ENCODE results near the gene CDK2.
"Not testable (repeated sequence)": the region's sequence is repeated elsewhere in the genome, so short reads cannot be mapped to it uniquely, and the experiment has no call there.

The CDK2 gene

DNA sequence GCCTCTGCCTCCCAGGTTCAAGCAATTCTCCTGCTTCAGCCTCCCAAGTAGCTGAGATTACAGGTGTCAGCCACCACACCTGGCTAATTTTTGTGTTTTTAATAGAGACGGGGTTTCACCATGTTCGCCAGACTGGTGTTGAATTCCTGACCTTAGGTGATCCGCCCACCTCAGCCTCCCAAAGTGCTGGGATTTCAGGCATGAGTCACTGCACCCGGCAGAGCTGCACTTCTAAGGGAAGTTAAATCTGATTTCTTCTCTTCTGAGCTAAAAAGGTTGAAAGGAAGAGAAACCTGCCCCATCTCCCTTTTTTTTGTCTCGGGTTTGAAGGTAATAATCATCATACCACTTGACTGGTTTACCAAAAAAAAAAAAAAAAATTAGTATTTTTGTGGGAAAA lies 15.3 kb downstream of the CDK2 start:
- DNase-seq (ENCODE audit: low read depth): not testable (repeated sequence)

DNA sequence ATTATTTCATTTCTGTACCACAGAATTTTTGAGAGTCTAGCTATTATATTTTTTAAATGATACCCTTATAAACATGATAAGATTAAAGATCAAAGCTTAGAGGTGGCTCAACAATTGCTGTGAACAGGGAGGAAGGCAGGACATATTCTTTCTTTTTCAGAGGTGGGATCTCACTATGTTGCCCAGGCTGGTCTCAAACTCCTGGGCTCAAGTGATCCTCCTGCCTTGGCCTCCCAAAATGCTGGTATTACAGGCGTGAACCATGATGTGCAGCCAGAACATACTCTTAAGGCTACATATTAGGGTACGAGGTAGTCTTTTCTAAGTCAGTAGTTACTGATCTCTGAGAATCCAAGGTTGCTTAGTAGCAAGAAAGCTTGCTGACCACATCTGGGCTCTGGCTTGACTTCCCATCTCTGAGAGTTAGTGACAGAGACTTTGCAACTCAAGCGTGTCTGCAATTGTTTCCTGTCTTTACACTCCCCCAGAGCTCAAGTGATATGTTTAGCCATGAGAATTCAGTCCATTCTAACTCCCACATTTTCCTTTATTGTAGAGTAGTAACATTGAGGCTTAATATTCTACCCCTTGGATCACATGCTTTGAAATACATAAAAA lies 15.8 kb downstream of the CDK2 start:
- DNase-seq (ENCODE audit: low read depth): no peak

DNA sequence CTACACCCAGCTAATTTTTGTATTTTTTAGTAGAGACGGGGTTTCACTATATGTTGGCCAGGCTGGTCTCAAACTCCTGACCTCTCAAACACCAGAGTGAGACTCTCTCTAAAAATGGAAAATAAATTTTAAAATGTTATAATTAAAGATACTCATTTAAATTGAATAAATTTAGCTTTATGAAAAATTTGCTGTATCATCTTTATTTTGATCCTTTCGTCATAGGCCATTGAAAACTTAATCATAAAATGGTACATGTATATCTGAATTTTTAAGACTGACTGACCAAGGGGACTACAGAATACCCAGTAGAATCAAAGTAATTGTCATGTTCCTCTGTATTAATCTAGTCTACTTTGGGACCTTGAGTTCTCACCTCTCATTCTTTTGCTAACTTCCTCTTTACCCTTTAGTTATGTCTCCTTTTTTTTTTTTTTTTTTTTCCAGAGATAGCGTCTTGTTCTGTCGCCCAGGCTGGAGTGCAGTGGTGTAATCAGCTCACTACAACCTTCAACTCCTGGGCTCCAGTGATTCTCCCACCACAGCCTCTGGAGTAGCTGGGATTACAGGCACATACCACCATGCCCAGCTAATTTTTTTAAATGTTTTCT lies 16.7 kb downstream of the CDK2 start:
- no peak for DNase-seq (ENCODE audit: low read depth)

DNA sequence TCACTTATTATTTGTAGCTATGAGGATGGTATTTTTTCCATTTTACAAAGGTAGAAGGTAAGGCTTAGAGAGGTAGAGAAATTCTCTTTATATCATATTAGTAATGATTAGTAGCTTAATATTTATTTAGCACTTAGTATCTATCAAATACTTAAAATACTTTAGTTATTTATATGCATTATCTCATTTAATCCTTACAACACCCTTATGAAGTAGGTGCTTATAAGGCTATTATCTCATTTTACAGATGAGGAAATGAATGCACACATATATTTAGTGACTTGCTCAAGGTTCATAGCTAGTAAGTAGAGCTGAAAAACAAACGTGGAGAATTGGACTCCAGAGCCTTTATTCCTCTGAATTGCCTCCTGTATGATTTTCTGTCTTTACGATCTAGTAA lies 18.2 kb downstream of the CDK2 start:
- DNase-seq (ENCODE audit: low read depth): no peak

DNA sequence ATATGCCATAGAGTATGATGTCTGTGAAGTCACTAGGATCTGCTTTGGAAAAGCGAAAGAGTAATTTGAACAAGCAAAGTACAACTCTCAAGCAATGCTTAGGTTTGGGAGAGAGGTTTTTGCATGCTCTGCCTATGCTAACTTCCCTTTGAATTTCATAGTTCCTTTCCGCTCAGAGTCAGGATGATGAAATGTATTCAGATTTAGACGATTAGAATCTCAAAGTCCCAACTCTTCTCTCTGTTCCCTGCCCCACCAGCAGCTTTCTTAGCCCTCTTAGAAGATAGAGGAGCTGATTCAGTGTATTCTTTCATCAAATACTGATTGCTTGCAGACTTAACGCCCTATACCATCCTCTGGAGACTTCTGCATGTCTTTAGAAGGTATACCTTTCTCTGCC lies 18.7 kb downstream of the CDK2 start:
- no peak for DNase-seq (ENCODE audit: low read depth)

DNA sequence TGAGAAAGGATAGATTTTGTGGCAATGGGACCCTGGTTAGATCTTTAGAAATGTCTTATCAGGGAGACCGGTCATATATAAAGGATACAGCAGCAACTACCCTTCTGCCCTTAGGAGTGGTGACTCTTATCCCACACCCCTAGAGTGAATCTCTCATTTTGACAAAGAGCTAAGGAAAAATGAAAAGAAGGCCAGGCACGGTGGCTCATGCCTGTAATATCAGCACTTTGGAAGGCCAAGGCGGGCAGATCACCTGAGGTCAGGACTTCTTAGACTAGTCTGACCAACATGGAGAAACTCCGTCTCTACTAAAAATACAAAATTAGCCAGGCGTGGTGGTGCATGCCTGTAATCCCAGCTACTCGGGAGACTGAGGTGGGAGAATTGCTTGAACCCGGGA lies 19.3 kb downstream of the CDK2 start:
- not testable (repeated sequence) for DNase-seq (ENCODE audit: low read depth)

DNA sequence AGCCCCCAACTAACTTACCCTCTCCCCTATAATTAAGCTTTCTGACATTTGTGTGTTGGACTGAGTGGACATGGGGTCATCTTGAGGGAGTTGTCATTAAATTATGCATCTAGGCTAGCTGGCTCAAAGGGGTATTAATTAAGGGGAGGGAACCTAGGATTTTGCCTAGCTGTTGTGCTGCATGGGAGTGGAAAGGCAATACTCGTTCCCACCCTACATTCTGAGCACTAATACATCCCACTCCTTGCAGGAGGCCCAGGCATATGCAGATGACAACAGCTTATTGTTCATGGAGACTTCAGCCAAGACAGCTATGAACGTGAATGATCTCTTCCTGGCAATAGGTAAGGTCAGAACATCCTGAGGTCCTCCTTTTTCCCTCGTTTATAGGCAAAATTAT lies 24.5 kb downstream of the CDK2 start:
- DNase-seq (ENCODE audit: low read depth): no peak

DNA sequence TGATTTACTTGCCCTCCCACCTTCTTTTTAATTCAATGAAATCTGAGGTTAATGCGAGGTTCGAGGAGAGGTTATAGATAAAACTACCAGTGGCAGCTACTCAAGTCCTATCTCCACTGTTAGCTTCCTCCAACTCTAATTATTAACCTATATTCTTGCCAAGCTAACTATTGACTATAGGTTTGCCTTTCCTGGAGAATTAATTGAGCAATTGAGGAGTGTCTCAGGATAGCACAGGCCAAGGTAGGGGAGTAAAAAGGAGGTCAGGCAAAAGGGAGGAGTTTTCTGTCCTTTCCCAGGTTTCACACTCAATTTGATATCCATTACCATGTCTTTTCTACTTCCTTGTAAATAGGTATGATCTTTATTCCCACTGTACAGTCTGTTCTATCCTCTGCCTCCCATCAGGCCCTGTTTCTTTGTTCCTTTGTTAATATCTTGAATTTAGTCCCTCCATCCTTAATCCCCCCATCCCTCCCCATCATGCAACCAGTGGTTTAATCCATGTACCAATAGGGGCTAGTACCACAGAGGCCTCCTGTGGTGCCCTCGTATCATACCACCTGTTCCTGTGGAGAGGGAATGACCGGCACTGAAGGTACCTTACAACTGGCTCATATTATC lies 26.7 kb downstream of the CDK2 start:
- DNase-seq (ENCODE audit: low read depth): no peak

DNA sequence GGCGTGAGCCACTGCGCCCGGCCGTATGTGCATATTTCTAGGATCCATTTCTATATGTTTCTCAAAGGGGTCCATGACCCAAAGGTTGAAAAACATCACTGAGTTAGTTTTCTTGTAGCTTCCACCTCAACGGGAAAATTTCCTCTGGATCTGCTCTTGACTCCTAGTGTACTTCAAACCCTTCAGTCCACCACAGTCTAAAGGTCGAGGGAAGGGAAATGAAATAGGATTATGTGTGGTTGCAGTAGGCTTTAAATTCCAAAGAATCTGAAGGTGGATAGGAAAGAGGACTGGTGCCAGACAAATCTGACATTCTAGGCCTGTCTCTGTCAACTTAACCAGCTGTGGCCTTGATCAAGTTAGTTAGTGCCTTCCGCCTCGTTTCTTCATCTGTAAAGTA lies 28.7 kb downstream of the CDK2 start:
- no peak for DNase-seq (ENCODE audit: low read depth)

DNA sequence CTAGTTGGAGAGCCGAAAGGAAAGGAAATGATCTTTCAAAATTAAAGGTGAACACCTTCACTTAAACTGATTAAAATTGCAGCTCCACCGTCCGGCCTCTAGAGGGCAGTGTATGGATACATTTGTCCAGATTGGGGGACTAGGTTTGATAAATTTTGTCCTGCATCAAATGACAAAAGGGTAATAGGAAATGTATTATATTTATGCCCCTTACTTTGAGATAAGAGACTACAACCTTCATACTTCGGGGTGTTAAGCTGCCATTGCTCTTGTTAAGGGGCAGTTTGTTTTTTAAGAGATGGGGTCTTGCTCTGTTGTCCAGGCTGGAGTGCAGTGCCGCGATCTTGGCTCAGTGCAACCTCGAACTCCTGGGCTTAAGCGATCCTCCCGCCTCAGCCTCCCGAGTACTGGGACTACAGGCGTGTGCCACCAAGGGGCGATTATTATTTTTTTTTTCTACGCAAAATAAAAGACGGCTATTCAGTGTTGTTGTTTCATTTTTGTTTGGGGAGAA lies 29.6 kb downstream of the CDK2 start:
- peak; percentile 59 for DNase-seq (ENCODE audit: low read depth)

DNA sequence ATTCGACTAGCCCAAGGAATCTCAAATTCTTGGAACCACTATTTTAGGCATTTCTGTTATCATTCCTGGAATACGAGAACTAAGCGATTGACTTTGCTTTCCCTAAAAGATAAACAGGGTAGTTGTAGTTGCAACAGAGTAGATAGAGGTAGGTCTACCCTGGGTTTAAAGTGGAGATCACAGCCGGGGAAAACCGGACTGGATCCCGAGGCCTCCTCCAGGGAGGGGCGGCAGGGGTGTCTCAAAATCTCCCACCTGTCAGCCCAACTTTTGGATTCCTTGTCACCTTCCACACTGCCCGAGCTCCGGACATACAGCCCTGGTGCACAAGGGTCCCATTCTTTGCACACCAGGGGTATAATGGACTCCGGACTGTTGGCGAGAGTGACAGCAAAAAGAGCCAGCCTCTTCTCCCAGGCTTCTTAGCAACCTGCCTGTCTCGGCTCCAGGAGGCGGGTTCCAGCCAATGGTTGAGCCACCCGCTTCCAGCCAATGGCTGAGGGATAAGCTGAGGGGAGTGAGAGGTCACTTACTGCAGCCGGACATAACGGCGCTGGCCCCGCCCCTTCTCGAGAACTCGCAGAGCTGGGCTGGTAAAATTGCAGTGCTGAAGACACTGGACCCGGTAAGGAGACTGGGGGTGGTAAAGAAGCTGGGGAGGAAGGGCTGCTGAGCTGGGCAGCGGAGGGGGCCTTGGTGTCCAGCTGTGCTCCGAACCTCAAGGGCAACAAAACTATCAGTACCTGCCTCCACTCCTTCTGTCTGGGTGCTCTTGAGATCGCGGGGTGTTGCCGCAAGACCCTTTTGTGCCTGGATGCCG lies 30.3 kb downstream of the CDK2 start, which contains the start of gene SUOX:
TSS of gene SUOX (plus strand) at position 562 of the 820 bp plus-strand sequence. CDS start 4,946 bp downstream, outside the sequence.
- no peak for DNase-seq (ENCODE audit: low read depth)

DNA sequence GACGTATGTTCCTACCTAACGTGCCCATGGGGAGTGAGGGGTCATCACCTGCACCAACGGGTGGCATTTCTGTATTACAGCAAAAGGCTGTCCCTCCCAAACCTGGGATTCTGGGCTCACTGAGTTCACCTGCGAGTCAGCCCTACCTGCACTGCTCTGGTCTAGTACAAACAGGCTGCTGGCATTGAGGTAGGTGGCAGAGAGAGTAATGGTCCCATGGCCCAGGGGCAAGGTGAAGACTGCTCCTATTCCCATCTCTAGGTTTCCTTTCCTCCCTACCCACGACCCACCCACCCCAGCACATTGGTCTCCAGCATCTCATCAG lies 30.9 kb downstream of the CDK2 start:
- DNase-seq (ENCODE audit: low read depth): no peak

DNA sequence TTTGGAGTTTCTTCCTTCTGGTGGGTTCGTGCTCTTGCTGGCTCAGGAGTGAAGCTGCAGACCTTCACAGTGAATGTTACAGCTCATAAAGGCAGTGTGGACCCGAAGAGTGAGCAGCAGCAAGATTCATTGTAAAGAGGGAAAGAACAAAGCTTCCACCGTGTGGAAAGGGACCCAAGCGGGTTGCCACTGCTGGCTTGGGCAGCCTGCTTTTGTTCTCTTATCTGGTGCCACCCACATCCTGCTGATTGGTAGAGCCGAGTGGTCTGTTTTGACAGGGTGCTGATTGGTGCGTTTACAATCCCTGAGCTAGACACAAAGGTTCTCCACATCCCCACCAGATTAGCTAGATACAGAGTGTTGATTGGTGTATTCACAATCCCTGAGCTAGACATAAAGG lies 32.9 kb downstream of the CDK2 start:
- DNase-seq (ENCODE audit: low read depth): not testable (repeated sequence)

DNA sequence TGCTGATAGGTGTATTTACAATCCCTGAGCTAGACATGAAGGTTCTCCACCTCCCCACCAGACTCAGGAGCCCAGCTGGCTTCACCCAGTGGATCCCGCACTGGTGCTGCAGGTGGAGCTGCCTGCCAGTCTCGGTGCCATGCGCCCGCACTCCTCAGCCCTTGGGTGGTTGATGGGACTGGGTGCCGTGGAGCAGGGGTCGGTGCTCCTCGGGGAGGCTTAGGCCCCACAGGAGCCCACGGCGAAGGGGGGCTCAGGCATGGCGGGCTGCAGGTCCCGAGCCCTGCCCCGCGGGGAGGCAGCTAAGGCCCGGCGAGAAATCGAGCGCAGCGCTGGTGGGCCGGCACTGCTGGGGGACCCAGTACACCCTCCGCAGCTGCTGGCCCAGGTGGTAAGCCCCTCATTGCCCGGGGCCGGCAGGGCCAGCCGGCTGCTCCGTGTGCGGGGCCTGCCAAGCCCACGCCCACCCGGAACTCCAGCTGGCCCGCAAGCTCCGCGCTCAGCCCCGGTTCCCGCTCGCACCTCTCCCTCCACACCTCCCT lies 33.4 kb downstream of the CDK2 start:
- DNase-seq (ENCODE audit: low read depth): not testable (repeated sequence)

DNA sequence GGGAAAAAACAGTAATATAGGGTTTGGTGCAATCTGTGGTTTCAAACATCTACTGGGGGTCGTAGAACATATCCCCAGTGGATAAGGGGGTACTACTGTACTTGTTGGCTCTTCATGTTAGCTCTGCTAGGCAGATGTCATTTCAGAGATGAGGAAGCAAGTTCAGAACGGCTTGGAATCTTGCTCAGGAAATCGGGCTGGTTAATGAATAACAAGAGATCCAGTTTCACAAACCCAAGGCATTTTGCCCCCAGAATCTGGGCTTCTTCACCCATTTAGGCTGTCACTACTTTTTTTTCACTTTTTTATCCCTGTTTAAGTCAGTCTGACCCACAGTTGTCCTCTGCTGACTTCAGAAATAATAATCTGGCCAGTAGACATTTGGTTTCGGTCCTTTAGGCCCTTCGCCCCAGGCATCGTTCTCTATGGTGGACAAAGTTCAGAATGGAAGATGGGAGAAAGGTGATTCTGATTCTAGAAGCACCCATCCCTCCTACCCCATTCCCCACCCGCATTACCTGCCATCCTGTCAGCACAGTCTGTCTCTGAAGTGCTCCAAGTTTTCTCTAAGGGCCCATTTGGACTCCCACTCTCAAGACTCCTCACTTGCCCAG lies 35.0 kb downstream of the CDK2 start:
- DNase-seq (ENCODE audit: low read depth): no peak

DNA sequence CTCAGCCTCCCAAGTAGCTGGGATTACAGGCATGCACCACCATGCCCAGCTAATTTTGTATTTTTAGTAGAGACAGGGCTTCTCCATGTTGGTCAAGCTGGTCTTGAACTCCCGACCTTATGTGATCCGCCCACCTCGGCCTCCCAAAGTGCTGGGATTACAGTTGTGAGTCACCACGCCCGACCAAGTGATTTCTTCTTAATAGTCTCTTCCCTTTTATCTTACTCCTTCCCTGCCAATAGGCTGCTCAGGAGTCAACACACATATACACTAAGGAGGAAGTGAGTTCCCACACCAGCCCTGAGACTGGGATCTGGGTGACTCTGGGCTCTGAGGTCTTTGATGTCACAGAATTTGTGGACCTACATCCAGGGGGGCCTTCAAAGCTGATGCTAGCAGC lies 36.7 kb downstream of the CDK2 start:
- not testable (repeated sequence) for DNase-seq (ENCODE audit: low read depth)

DNA sequence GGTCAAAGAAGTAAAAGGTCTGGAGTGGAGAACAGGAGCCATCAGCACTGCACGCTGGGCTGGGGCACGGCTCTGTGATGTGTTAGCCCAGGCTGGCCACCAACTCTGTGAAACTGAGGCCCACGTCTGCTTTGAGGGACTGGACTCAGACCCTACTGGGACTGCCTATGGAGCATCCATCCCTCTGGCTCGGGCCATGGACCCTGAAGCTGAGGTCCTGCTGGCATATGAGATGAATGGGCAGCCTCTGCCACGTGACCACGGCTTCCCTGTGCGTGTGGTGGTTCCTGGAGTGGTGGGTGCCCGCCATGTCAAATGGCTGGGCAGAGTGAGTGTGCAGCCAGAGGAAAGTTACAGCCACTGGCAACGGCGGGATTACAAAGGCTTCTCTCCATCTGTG lies 37.6 kb downstream of the CDK2 start:
- no peak for DNase-seq (ENCODE audit: low read depth)

DNA sequence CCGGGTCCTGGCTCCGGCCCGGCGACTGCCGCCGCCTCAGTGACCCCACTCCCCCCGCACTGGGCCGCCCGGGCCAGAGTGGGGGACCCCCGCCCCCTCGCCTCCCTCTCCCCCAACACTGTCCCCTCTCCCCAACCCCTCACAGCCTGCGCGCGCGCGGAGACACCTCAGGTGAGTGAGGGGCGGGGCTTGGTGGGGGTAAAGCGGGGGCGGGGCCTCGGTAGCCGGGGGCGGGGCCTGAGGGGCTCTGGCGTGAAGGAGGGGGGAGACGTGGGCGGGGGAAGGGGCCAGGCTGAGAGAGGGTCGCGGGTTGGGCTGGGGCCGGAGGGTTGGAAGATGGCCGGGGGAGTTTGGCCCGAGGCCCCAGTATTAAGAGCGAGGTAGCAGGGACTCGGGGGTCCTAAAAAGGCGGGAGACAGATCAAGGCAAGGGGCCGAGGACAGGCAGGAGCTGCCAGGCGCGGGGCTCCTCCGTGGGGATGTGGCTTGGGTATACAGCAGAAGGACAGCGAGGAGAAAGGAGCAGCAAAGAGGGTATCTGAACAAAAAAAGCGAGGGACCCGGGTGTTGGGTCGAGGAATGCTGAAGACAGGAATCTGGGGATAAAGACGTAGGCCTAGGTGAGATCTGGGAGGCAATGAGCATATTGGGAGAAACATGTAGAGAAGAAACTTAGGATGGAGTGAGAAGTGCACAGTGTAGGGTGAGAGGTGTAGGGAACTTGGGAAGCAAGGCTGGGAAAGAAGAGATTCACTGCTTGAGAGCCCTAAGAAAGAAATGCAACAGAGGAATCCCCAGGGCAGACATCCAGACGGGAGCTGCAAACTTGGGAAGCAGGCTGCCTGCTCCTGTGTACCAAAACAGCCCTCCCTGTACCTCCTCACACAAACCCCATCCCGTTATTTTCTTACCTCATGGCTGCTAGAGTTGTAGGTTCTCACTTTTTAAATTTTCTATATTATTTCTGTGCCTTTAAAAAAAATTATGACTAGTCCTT lies 41.2 kb downstream of the CDK2 start:
- peak; percentile 59 for DNase-seq (ENCODE audit: low read depth)

DNA sequence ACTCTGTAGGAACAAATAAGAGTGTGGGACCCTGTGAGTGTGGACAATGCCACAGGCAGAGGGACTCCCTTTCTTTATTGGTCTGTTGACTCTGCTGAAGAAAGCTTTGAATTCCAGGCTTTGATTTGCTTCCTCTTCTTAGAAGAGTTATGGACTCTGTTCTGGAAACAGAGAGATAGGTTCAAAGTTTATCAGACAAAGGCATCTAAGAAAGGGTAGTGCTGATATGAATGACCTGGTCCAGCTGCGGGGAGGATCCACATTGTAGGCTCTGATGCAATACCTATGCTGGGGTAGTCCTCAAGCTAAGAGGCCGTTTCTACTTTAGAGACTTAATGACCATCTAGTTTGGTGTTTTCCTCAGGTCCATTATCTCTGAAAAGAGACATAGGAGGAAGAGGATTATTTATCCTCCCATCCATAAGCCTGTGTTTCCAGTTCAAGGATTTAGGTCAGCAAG lies 43.5 kb downstream of the CDK2 start:
- DNase-seq (ENCODE audit: low read depth): no peak

DNA sequence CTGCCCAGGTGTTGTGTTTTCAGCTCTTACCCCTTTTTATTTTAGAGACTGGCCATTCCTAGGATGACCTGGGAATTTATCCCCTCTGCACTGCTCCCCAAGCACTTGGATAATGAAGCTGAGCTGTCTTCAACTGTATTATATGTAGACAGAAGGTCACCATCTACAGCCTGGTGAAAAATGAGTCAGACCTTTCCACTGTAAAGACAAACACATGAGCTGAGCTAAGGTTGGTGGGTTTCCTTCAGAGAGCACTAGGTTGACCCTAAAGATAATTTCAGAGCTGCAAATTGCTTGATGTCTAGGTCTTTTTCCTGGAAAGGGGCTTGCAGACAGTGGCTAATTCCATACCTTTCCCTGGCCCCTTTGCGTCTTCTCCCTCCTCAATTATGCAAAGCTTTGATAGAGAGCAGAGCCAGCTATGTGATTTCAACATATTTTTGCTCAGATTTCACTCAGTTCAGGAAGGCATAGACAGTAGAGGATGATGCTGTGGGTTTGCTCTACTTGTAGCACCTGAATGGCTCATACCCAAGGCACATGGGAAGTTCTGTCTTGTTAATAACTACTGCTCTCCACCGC lies 45.0 kb downstream of the CDK2 start:
- DNase-seq (ENCODE audit: low read depth): no peak

Data from stimulated activated CD8-positive, alpha-beta memory T cell treated with anti-CD3 and anti-CD28 coated beads, Interleukin-12 subunit alpha, Interleukin-12 subunit beta, amount 100 ng/mL, for 1 hour (primary cell).